Suprapubic skin (tissue), 3 donors: ENCODE measurements around the gene WDR27.

Experiments used
- CTCF ChIP-seq, 2 donors: fragments of 200-600 bp in 1 of 2; fragments of 450-650 bp in 1 of 2; sonication (generic) in 1 of 2; IDR thresholded peaks; one replicate each; pipeline ENCODE4 v1.5.1; 2016 to 2019; ENCODE audit warnings: antibody characterized with exemption in 2 of 2, mild to moderate bottlenecking in 1 of 2, moderate library complexity in 1 of 2
- EP300 ChIP-seq: sonication (generic); formaldehyde crosslinking; IDR thresholded peaks from one replicate; pipeline ENCODE4 v1.6.1; 2017; ENCODE audit warnings: antibody characterized with exemption

DNA sequence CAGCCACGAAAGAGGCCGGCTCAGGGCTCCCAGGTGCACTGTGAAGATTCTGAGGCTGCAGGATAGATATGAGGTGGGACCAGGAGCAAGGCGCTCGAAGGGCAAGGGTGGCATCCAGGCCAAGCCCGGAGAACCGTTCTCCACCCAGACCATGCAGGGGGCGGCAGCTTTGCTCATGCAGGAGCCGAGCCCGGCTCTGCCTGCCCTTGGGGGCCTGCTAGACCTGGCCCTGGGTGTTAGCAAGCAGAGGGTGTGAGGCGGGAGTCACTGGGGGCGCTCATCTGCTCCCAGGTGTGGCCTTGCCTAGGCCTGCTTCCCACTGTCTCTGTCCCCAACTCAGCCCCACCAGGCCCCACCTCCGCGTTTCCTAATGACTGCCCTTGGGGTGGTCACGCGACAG, 59.4 kb downstream of the WDR27 start:
- no peak for TF ChIP-seq EP300
- TF ChIP-seq CTCF (IDR thresholded peaks at IDR 0.05) = no peak
